B cell (primary cell): Measurements from ENCODE around the gene SDK2. TPM values are rescaled to one million over a fixed set of nuclear protein-coding genes. Genes with fewer than 3 reads are reported as not detected.
"Not testable (repeated sequence)": the region's sequence is repeated elsewhere in the genome, so short reads cannot be mapped to it uniquely, and the experiment has no call there.

Source experiments
- ATAC-seq: fragments of 200-7000 bp; cut with Tn5 transposase; one replicate; pipeline ENCODE4 v1.10.0; 2021; ENCODE audit warnings: low read depth, mild to moderate bottlenecking, moderate number of reproducible peaks, moderate library complexity
- CTCF ChIA-PET: fragments of 350-600 bp; sonication (Branson Sonifier 250); formaldehyde crosslinking; loops from one replicate; lab custom pipeline; 2021; ENCODE audit warnings: antibody characterized with exemption, inconsistent platforms; lab: Charles Lee
- POLR2A ChIA-PET: fragments of 350-600 bp; sonication (Branson Sonifier 250); formaldehyde crosslinking; loops from one replicate; lab custom pipeline; 2021; ENCODE audit warnings: antibody characterized with exemption; lab: Charles Lee
- DNase-seq: peaks from one replicate; pipeline ENCODE4 v3.0.0; 2013
- H2AFZ ChIP-seq: 2 replicates; pipeline ENCODE4 v1.6.1; 2012; ENCODE audit warnings: mild to moderate bottlenecking, low read depth, low read length; ENCODE audit not compliant: insufficient read depth, poor library complexity, severe bottlenecking
- H3K27ac ChIP-seq, 2 donors: 1 replicate in 1 of 2; 2 replicates in 1 of 2; pipeline ENCODE4 v1.5.1; 2012 to 2013; ENCODE audit warnings: low read length in 2 of 2, mild to moderate bottlenecking in 2 of 2, moderate library complexity in 1 of 2
- H3K27me3 ChIP-seq, 4 experiments: fragments of 200-600 bp in 1 of 4; sonication (generic) in 1 of 4; replicated peaks in 1 of 4; 1 replicate in 2 of 4; 2 replicates in 2 of 4; pipeline versions ENCODE4 v1.6.1 to v1.7.0; 2013 to 2016; ENCODE audit warnings: low read length in 3 of 4, mild to moderate bottlenecking in 2 of 4, mixed read lengths in 1 of 4, moderate library complexity in 1 of 4; ENCODE audit not compliant: insufficient read depth in 4 of 4, control insufficient read depth in 3 of 4; ENCODE audit errors: control extremely low read depth in 1 of 4
- H3K36me3 ChIP-seq, 2 experiments: replicated peaks in 1 of 2; 1 replicate in 1 of 2; 2 replicates in 1 of 2; pipeline versions ENCODE4 v1.6.1 to v1.7.1; 2013; ENCODE audit warnings: low read length in 1 of 2; ENCODE audit not compliant: insufficient read depth in 2 of 2, control insufficient read depth in 1 of 2; ENCODE audit errors: control extremely low read depth in 1 of 2, extremely low read depth in 1 of 2
- H3K4me1 ChIP-seq, 2 donors: fragments of 200-600 bp in 1 of 2; sonication (generic) in 1 of 2; 1 replicate in 1 of 2; 2 replicates in 1 of 2; pipeline versions ENCODE4 v1.5.1 to v1.6.1; 2013 to 2017; ENCODE audit warnings: low read length in 2 of 2; ENCODE audit not compliant: control insufficient read depth in 2 of 2, insufficient read depth in 2 of 2
- H3K4me2 ChIP-seq: replicated peaks from 2 replicates; pipeline ENCODE3; 2012; ENCODE audit warnings: mild to moderate bottlenecking, low read depth, low read length; ENCODE audit not compliant: poor library complexity, severe bottlenecking
- H3K4me3 ChIP-seq, 5 experiments: fragments of 200-600 bp in 1 of 5; sonication (generic) in 1 of 5; 1 replicate in 3 of 5; 2 replicates in 2 of 5; pipeline versions ENCODE4 v1.5.1 to v1.7.0; 2011 to 2016; ENCODE audit warnings: low read length in 4 of 5, mild to moderate bottlenecking in 4 of 5, low read depth in 2 of 5, control low read depth in 1 of 5, moderate library complexity in 1 of 5; ENCODE audit not compliant: insufficient read depth in 1 of 5; ENCODE audit errors: control extremely low read depth in 1 of 5, extremely low read depth in 1 of 5
- H3K79me2 ChIP-seq: fragments of 200-600 bp; sonication (generic); one replicate; pipeline ENCODE4 v1.6.0; 2016; ENCODE audit warnings: low read length; ENCODE audit not compliant: control insufficient read depth, insufficient read depth
- H3K9ac ChIP-seq: fragments of 200-600 bp; sonication (generic); 2 replicates; pipeline ENCODE4 v1.6.1; 2017; ENCODE audit warnings: mild to moderate bottlenecking, low read length, moderate library complexity
- H3K9me3 ChIP-seq, 3 donors: one replicate each; pipeline versions ENCODE4 v1.6.1 to v1.7.1; 2013; ENCODE audit warnings: low read length in 2 of 3; ENCODE audit not compliant: control insufficient read depth in 2 of 3, insufficient read depth in 1 of 3; ENCODE audit errors: control extremely low read depth in 1 of 3
- H4K20me1 ChIP-seq: 2 replicates; pipeline ENCODE4 v1.6.0; 2012; ENCODE audit warnings: mild to moderate bottlenecking, low read length; ENCODE audit not compliant: insufficient read depth, control insufficient read depth, poor library complexity, severe bottlenecking
- H3K27ac Mint-ChIP-seq: one replicate; pipeline ENCODE4 v1.8.0; 2021; ENCODE audit warnings: mixed read lengths
- H3K27me3 Mint-ChIP-seq: one replicate; pipeline ENCODE4 v1.8.0; 2021; ENCODE audit warnings: mixed read lengths
- H3K4me1 Mint-ChIP-seq: one replicate; pipeline ENCODE4 v1.8.0; 2021; ENCODE audit warnings: mixed read lengths
- H3K4me3 Mint-ChIP-seq: one replicate; pipeline ENCODE4 v1.8.0; 2021; ENCODE audit warnings: mixed read lengths
- H3K9me3 Mint-ChIP-seq: one replicate; pipeline ENCODE4 v1.8.0; 2022; ENCODE audit warnings: mixed read lengths; ENCODE audit not compliant: insufficient read depth
- CTCF ChIP-seq: fragments of 200-600 bp; IDR thresholded peaks from one replicate; pipeline ENCODE4 v1.8.0; 2022; ENCODE audit warnings: antibody characterized with exemption, mild to moderate bottlenecking
- EZH2 ChIP-seq: IDR thresholded peaks from 2 replicates; pipeline ENCODE4 v1.6.1; 2012; ENCODE audit warnings: borderline replicate concordance, low read depth, mild to moderate bottlenecking, moderate library complexity, low read length; ENCODE audit not compliant: insufficient read depth, poor library complexity, severe bottlenecking
- WGBS: methylation state at CpG from one replicate; pipeline ENCODE4 v1.1.5; 2013; ENCODE audit warnings: missing lambda C conversion rate; ENCODE audit not compliant: insufficient coverage; 5-methylcytosine and 5-hydroxymethylcytosine counted together
- intact Hi-C: fragments of 100-400 bp; cut with micrococcal nuclease; formaldehyde crosslinking; loops from one replicate; pipeline ENCODE4 v1.10.0; 2022
- polyA plus RNA-seq: library from polyadenylated mRNA; depleted of rRNA; stranded (reverse); fragments of >200 nt; gene quantifications from 2 replicates; pipeline ENCODE4 v1.2.3, GENCODE V29; 2012
- total RNA-seq, 2 donors: library from RNA; stranded (reverse); fragments of 120-200 nt in 1 of 2; gene quantifications; 1 replicate in 1 of 2; 2 replicates in 1 of 2; pipeline versions ENCODE4 v1.2.3 to v1.2.4, GENCODE V29; 2013 to 2022

Gene SDK2
- total and polyA plus RNA-seq, 2 donors (not counting 1 experiment from before 2014, with no cell fraction given), result 3.2 to 13.0 TPM

- Histone ChIP-seq H4K20me1 (no peaks in the 10 kb centered on the region), H3K9me3 (peaks cover 0 to 16% (median 0%) of the 10 kb centered on the region in 3 donors), H3K79me2 (no peaks in the 10 kb centered on the region), H3K4me3 (no peak overlapping the region), H3K27ac (no peak overlapping the region), H3K4me1 (no peaks in the 10 kb centered on the region), H3K9ac (no peak overlapping the region), H2AFZ (no peak overlapping the region), H3K36me3 (peaks cover 0 to 6% of the 10 kb centered on the region in 2 experiments), H3K4me2 (no peak overlapping the region), H3K27me3 (no peaks in the 10 kb centered on the region)
- H3K4me1 Mint-ChIP-seq, result no peaks in the 10 kb centered on the region
- DNase-seq, result no peak
- ATAC-seq, result no peak
- TF ChIP-seq CTCF (no peak), EZH2 (no peak)
- intact Hi-C loops, result no loop called here
- CTCF ChIA-PET, result interaction anchor here (1.0 kb wide), 1 partner anchor 26 kb away, joined by 3 read pairs; no protein-coding TSS in a partner anchor
- no peak overlapping the region for H3K4me3 Mint-ChIP-seq
- POLR2A ChIA-PET, result no interaction called here
- no peaks in the 10 kb centered on the region for H3K27me3 Mint-ChIP-seq
- no peak overlapping the region for H3K27ac Mint-ChIP-seq
- 88% methylated on average over 15 of the region's 18 CpGs for WGBS
- H3K9me3 Mint-ChIP-seq, result peaks cover 3% of the 10 kb centered on the region
These were observed 188.5 kb downstream of the SDK2 start for GRCh38 chr17:73455767-73456166.

- H3K4me1 ChIP-seq, result no peaks in the 10 kb centered on the region
- peaks cover 0 to 6% of the 10 kb centered on the region in 2 experiments for H3K36me3 ChIP-seq
- ATAC-seq (no peak), DNase-seq (no peak)
- no peak overlapping the region for H3K27ac ChIP-seq
- no peak overlapping the region for H2AFZ ChIP-seq
- H3K9ac ChIP-seq, result no peak overlapping the region
- peaks cover 0 to 15% (median 0%) of the 10 kb centered on the region in 3 donors for H3K9me3 ChIP-seq
- intact Hi-C loops, result no loop called here
- H3K4me3 Mint-ChIP-seq, result no peak overlapping the region
- ChIA-PET CTCF (interaction anchor here (1.0 kb wide), 1 partner anchor 25 kb away, joined by 3 read pairs; no protein-coding TSS in a partner anchor), POLR2A (no interaction called here)
- no peak for TF ChIP-seq CTCF
- no peak for TF ChIP-seq EZH2
- no peaks in the 10 kb centered on the region for H3K79me2 ChIP-seq
- H3K4me1 Mint-ChIP-seq, result no peaks in the 10 kb centered on the region
- no peak overlapping the region for H3K4me3 ChIP-seq
- H3K27me3 ChIP-seq, result no peaks in the 10 kb centered on the region
- no peak overlapping the region for H3K4me2 ChIP-seq
- no peaks in the 10 kb centered on the region for H4K20me1 ChIP-seq
- peaks cover 3% of the 10 kb centered on the region for H3K9me3 Mint-ChIP-seq
- no peaks in the 10 kb centered on the region for H3K27me3 Mint-ChIP-seq
- H3K27ac Mint-ChIP-seq, result no peak overlapping the region
- WGBS, result 93% methylated on average over 20 of the region's 21 CpGs
These were observed 189.1 kb downstream of the SDK2 start for GRCh38 chr17:73455050-73455687.

- H3K27ac Mint-ChIP-seq, H3K9ac ChIP-seq, DNase-seq, H3K36me3 ChIP-seq, H3K27me3 Mint-ChIP-seq, H3K27me3 ChIP-seq, H3K4me3 ChIP-seq, CTCF ChIA-PET, POLR2A ChIA-PET, H3K4me3 Mint-ChIP-seq, H2AFZ ChIP-seq, ATAC-seq, H4K20me1 ChIP-seq, H3K4me1 Mint-ChIP-seq, intact Hi-C loops, H3K4me2 ChIP-seq, H3K79me2 ChIP-seq, H3K4me1 ChIP-seq, H3K27ac ChIP-seq, H3K9me3 Mint-ChIP-seq: not testable (repeated sequence)
- WGBS, result no CpG with 5 or more reads among the region's 2 CpGs
- H3K9me3 ChIP-seq, result peaks cover 0 to 12% (median 0%) of the 10 kb centered on the region in 3 donors
These were observed 190.8 kb downstream of the SDK2 start for GRCh38 chr17:73453494-73453893.
